Progenitor cell of endocrine pancreas (in vitro differentiated cells): ENCODE measurements around the gene GPR162. TPM values are rescaled to one million over a fixed set of nuclear protein-coding genes. Genes with fewer than 3 reads are reported as not detected.

Experiments
- DNase-seq: peaks from one replicate; pipeline ENCODE4 v3.0.0; 2021; ENCODE audit warnings: low spot score; ENCODE audit not compliant: unreplicated experiment
- H3K27ac Mint-ChIP-seq: 2 replicates; pipeline ENCODE4 v1.8.0; 2021; ENCODE audit warnings: mild to moderate bottlenecking, moderate library complexity, mixed read lengths
- H3K27me3 Mint-ChIP-seq: 2 replicates; pipeline ENCODE4 v1.8.0; 2021; ENCODE audit warnings: mixed read lengths
- H3K36me3 Mint-ChIP-seq: 2 replicates; pipeline ENCODE4 v1.8.0; 2022; ENCODE audit warnings: mixed read lengths; ENCODE audit not compliant: insufficient read depth
- H3K4me1 Mint-ChIP-seq: 2 replicates; pipeline ENCODE4 v1.8.0; 2021; ENCODE audit warnings: low read depth, mixed read lengths
- H3K4me3 Mint-ChIP-seq: 2 replicates; pipeline ENCODE4 v1.8.0; 2021; ENCODE audit warnings: low read depth, mild to moderate bottlenecking, moderate library complexity, mixed read lengths
- H3K9me3 Mint-ChIP-seq: 2 replicates; pipeline ENCODE4 v1.8.0; 2021; ENCODE audit warnings: low read depth, mixed read lengths
- CTCF ChIP-seq: fragments of 200-600 bp; sonication (generic); IDR thresholded peaks from one replicate; pipeline ENCODE4 v1.5.0; 2021; ENCODE audit warnings: antibody characterized with exemption, mild to moderate bottlenecking; ENCODE audit not compliant: unreplicated experiment
- total RNA-seq: library from RNA; stranded (reverse); gene quantifications from 2 replicates; pipeline ENCODE4 v1.2.1, GENCODE V29; 2021

GPR162 gene
- total RNA-seq, 1 donor from 2014 or later: 5.5 TPM

GRCh38 chr12:6778574-6779550, 42.8 kb upstream of the GPR162 start:
- H3K36me3 Mint-ChIP-seq: peaks cover 3% of the 10 kb centered on the region
- H3K9me3 Mint-ChIP-seq: no peaks in the 10 kb centered on the region
- DNase-seq: peak; percentile 99
- peak overlapping the region; percentile 80 for H3K4me3 Mint-ChIP-seq
- H3K27me3 Mint-ChIP-seq: peaks cover 59% of the 10 kb centered on the region
- H3K27ac Mint-ChIP-seq: peak overlapping the region; percentile 95
- peak; percentile 100 for TF ChIP-seq CTCF
- peaks cover 32% of the 10 kb centered on the region for H3K4me1 Mint-ChIP-seq

GRCh38 chr12:6779708-6780432, 41.8 kb upstream of the GPR162 start:
- Mint-ChIP-seq H3K4me1 (peaks cover 28% of the 10 kb centered on the region), H3K27ac (no peak overlapping the region), H3K36me3 (peaks cover 3% of the 10 kb centered on the region), H3K27me3 (peaks cover 50% of the 10 kb centered on the region), H3K9me3 (no peaks in the 10 kb centered on the region), H3K4me3 (no peak overlapping the region)
- no peak for TF ChIP-seq CTCF
- no peak for DNase-seq

- Mint-ChIP-seq H3K4me3 (no peak overlapping the region), H3K4me1 (peaks cover 20% of the 10 kb centered on the region), H3K27me3 (peaks cover 43% of the 10 kb centered on the region), H3K27ac (no peak overlapping the region), H3K9me3 (no peaks in the 10 kb centered on the region), H3K36me3 (no peaks in the 10 kb centered on the region)
- no peak for TF ChIP-seq CTCF
- no peak for DNase-seq
Observed at GRCh38 chr12:6780573-6780972, 41.0 kb upstream of the GPR162 start.

GRCh38 chr12:6782119-6782518, 39.5 kb upstream of the GPR162 start:
- Mint-ChIP-seq H3K4me1 (peaks cover 13% of the 10 kb centered on the region), H3K9me3 (no peaks in the 10 kb centered on the region), H3K4me3 (no peak overlapping the region), H3K27me3 (peaks cover 28% of the 10 kb centered on the region), H3K27ac (no peak overlapping the region), H3K36me3 (no peaks in the 10 kb centered on the region)
- DNase-seq: no peak
- no peak for TF ChIP-seq CTCF

- Mint-ChIP-seq H3K36me3 (no peaks in the 10 kb centered on the region), H3K4me1 (peaks cover 13% of the 10 kb centered on the region), H3K4me3 (no peak overlapping the region), H3K27me3 (peaks cover 19% of the 10 kb centered on the region), H3K9me3 (no peaks in the 10 kb centered on the region), H3K27ac (no peak overlapping the region)
- no peak for DNase-seq
- TF ChIP-seq CTCF: no peak
Observed at GRCh38 chr12:6782850-6783566, 38.6 kb upstream of the GPR162 start.
